ENCODE results near the gene FOXB1. TPM values are rescaled to one million over a fixed set of nuclear protein-coding genes. Genes with fewer than 3 reads are reported as not detected.

The FOXB1 gene
- total and polyA plus RNA-seq, 2 donors (not counting 1 experiment from before 2014, with no cell fraction given) = not detected

DNA sequence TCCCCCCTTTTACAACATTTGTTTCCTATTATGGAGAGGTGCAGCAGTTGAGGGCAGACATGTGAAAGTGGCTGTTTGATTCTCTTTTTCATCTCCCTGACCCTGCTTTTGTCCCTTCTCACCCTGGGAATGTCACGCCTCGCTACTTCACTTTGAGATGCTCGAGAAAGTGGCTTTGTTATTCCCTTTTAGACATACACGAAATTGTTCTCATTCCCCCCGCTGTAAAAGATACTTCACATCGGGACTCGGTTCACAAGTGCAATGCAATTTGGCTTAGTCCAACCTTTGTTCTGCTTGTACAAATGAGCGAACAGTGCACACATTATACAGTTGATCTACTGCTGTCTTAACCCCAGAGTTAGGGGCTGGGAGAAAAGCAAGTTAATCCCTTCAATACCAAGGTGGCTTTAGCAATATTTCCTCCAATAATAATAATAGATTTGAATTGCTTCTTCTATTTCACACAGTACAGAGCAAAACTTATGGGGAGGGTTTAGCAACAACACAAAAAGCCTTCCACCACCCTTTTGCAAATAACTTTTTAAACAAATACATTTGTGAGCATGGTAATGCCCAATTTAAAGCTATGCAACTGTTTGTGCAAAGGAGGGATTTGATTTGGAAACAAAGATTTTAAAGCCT lies 5.7 kb upstream of the FOXB1 start:
- H3K27me3 ChIP-seq (replicated peaks in 1 of 4; ENCODE audit: control extremely low read depth in 1 of 4, control insufficient read depth in 3 of 4, insufficient read depth in 4 of 4, low read length in 3 of 4) = peaks cover 0 to 100% (median 85%) of the 10 kb centered on the region in 4 experiments
- H3K9ac ChIP-seq (ENCODE audit: low read length) = no peak overlapping the region
- ChIA-PET CTCF (no interaction called here), POLR2A (no interaction called here)
- DNase-seq (no peak), ATAC-seq (ENCODE audit: low read depth) (no peak)
- H4K20me1 ChIP-seq (ENCODE audit: control insufficient read depth, insufficient read depth, low read length, poor library complexity, severe bottlenecking) = no peaks in the 10 kb centered on the region
- Mint-ChIP-seq H3K27ac (no peak overlapping the region), H3K9me3 (ENCODE audit: insufficient read depth) (peaks cover 6% of the 10 kb centered on the region), H3K4me1 (peaks cover 16% of the 10 kb centered on the region), H3K4me3 (no peak overlapping the region), H3K27me3 (peaks cover 84% of the 10 kb centered on the region)
- no peak overlapping the region for H3K4me3 ChIP-seq (ENCODE audit: control extremely low read depth in 1 of 5, extremely low read depth in 1 of 5, insufficient read depth in 1 of 5, low read depth in 2 of 5, low read length in 4 of 5)
- peaks cover 11 to 20% of the 10 kb centered on the region in 2 donors for H3K4me1 ChIP-seq (ENCODE audit: control insufficient read depth in 2 of 2, insufficient read depth in 2 of 2, low read length in 2 of 2)
- 32% methylated on average over 7 of the region's 8 CpGs for WGBS (ENCODE audit: insufficient coverage)
- no peak overlapping the region for H2AFZ ChIP-seq (ENCODE audit: insufficient read depth, low read depth, low read length, poor library complexity, severe bottlenecking)
- H3K4me2 ChIP-seq (replicated peaks; ENCODE audit: low read depth, low read length, poor library complexity, severe bottlenecking) = no peak overlapping the region
- no peaks in the 10 kb centered on the region for H3K79me2 ChIP-seq (ENCODE audit: control insufficient read depth, insufficient read depth, low read length)
- H3K36me3 ChIP-seq (replicated peaks in 1 of 2; ENCODE audit: control extremely low read depth in 1 of 2, control insufficient read depth in 1 of 2, extremely low read depth in 1 of 2, insufficient read depth in 2 of 2, low read length in 1 of 2) = no peaks in the 10 kb centered on the region
- intact Hi-C loops (cut with micrococcal nuclease) = no loop called here
- TF ChIP-seq EZH2 (IDR thresholded peaks at IDR 0.05; ENCODE audit: borderline replicate concordance, insufficient read depth, low read depth, low read length, poor library complexity, severe bottlenecking) = no peak
- TF ChIP-seq, protein P1, sequence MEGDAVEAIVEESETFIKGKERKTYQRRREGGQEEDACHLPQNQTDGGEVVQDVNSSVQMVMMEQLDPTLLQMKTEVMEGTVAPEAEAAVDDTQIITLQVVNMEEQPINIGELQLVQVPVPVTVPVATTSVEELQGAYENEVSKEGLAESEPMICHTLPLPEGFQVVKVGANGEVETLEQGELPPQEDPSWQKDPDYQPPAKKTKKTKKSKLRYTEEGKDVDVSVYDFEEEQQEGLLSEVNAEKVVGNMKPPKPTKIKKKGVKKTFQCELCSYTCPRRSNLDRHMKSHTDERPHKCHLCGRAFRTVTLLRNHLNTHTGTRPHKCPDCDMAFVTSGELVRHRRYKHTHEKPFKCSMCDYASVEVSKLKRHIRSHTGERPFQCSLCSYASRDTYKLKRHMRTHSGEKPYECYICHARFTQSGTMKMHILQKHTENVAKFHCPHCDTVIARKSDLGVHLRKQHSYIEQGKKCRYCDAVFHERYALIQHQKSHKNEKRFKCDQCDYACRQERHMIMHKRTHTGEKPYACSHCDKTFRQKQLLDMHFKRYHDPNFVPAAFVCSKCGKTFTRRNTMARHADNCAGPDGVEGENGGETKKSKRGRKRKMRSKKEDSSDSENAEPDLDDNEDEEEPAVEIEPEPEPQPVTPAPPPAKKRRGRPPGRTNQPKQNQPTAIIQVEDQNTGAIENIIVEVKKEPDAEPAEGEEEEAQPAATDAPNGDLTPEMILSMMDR (IDR thresholded peaks at IDR 0.05) = no peak
- no peak overlapping the region for H3K27ac ChIP-seq (ENCODE audit: low read length in 2 of 2)
- peaks cover 0 to 76% (median 19%) of the 10 kb centered on the region in 3 donors for H3K9me3 ChIP-seq (ENCODE audit: control extremely low read depth in 1 of 3, control insufficient read depth in 2 of 3, insufficient read depth in 1 of 3, low read length in 2 of 3)

DNA sequence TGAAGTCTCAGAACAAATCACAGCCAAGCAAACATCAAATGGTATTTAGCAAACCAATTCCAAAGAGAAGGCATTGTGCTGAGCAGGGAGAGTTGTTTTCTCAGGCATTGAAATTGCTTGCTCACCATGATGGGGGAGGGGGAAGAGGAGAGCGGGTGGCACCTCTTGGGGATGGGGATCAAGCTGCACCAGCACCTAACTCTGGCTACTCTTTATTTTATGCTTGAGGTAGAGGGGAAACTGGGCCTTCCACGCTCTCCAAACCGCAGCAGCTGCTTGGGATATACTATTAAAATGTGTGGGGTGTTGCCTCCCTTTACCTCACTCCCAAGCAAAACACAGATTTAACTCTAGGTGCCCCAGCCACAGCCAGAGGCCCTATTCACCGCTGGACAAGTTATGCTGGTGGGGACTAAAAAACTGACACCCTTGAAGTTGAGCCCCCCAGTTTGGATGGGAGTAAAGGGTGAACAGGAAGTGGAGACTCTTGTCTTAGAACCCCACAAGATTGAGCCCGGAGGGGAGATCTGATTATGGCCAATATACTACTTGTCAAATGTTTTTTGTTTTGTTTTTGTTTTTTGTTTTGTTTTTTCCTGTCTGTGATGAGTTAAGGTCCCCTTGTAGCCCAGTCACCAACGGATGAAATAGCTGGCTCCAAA lies 5.0 kb upstream of the FOXB1 start:
- no peak overlapping the region for H3K27ac Mint-ChIP-seq
- peaks cover 6% of the 10 kb centered on the region for H3K9me3 Mint-ChIP-seq (ENCODE audit: insufficient read depth)
- H3K4me1 Mint-ChIP-seq = peaks cover 20% of the 10 kb centered on the region
- 20% methylated on average over 1 of the region's 6 CpGs for WGBS (ENCODE audit: insufficient coverage)
- H3K4me3 ChIP-seq (ENCODE audit: control extremely low read depth in 1 of 5, extremely low read depth in 1 of 5, insufficient read depth in 1 of 5, low read depth in 2 of 5, low read length in 4 of 5) = no peak overlapping the region
- ChIA-PET POLR2A (no interaction called here), CTCF (no interaction called here)
- H3K4me2 ChIP-seq (replicated peaks; ENCODE audit: low read depth, low read length, poor library complexity, severe bottlenecking) = no peak overlapping the region
- H3K9ac ChIP-seq (ENCODE audit: low read length) = no peak overlapping the region
- no peaks in the 10 kb centered on the region for H3K36me3 ChIP-seq (replicated peaks in 1 of 2; ENCODE audit: control extremely low read depth in 1 of 2, control insufficient read depth in 1 of 2, extremely low read depth in 1 of 2, insufficient read depth in 2 of 2, low read length in 1 of 2)
- intact Hi-C loops (cut with micrococcal nuclease) = no loop called here
- no peak overlapping the region for H3K27ac ChIP-seq (ENCODE audit: low read length in 2 of 2)
- no peak overlapping the region for H2AFZ ChIP-seq (ENCODE audit: insufficient read depth, low read depth, low read length, poor library complexity, severe bottlenecking)
- H3K4me1 ChIP-seq (ENCODE audit: control insufficient read depth in 2 of 2, insufficient read depth in 2 of 2, low read length in 2 of 2) = peaks cover 17 to 26% of the 10 kb centered on the region in 2 donors
- no peak overlapping the region for H3K4me3 Mint-ChIP-seq
- DNase-seq = no peak
- H3K27me3 Mint-ChIP-seq = peaks cover 86% of the 10 kb centered on the region
- TF ChIP-seq, protein P1 (IDR thresholded peaks at IDR 0.05) = no peak
- no peak for TF ChIP-seq EZH2 (IDR thresholded peaks at IDR 0.05; ENCODE audit: borderline replicate concordance, insufficient read depth, low read depth, low read length, poor library complexity, severe bottlenecking)
- no peaks in the 10 kb centered on the region for H4K20me1 ChIP-seq (ENCODE audit: control insufficient read depth, insufficient read depth, low read length, poor library complexity, severe bottlenecking)
- peaks cover 0 to 100% (median 86%) of the 10 kb centered on the region in 4 experiments for H3K27me3 ChIP-seq (replicated peaks in 1 of 4; ENCODE audit: control extremely low read depth in 1 of 4, control insufficient read depth in 3 of 4, insufficient read depth in 4 of 4, low read length in 3 of 4)
- ATAC-seq (ENCODE audit: low read depth) = no peak
- H3K9me3 ChIP-seq (ENCODE audit: control extremely low read depth in 1 of 3, control insufficient read depth in 2 of 3, insufficient read depth in 1 of 3, low read length in 2 of 3) = peaks cover 0 to 76% (median 22%) of the 10 kb centered on the region in 3 donors
- no peaks in the 10 kb centered on the region for H3K79me2 ChIP-seq (ENCODE audit: control insufficient read depth, insufficient read depth, low read length)
